H4 (cell line): ENCODE results near the gene NGEF. TPM values are rescaled to one million over a fixed set of nuclear protein-coding genes. Genes with fewer than 3 reads are reported as not detected.

ENCODE experiments used
- DNase-seq: peaks from one replicate; pipeline ENCODE4 v3.0.0-alpha.2; 2015; ENCODE audit warnings: low spot score
- total RNA-seq: library from RNA; depleted of rRNA; stranded (reverse); fragments of >200 nt; shearing (Covaris generic); gene quantifications from 2 replicates; pipeline ENCODE4 v1.2.3, GENCODE V29; 2014

Gene NGEF
- total RNA-seq, 1 experiment from 2014 or later: 3.3 TPM

GRCh38 chr2:232971744-232972143, 41.3 kb downstream of the NGEF start:
- no peak for DNase-seq

- DNase-seq: no peak
These were observed 43.0 kb downstream of the NGEF start for GRCh38 chr2:232970051-232970450.

- DNase-seq: no peak
These were observed 45.6 kb downstream of the NGEF start for GRCh38 chr2:232967474-232967873.

- DNase-seq: no peak
These were observed 46.9 kb downstream of the NGEF start for GRCh38 chr2:232966122-232966521.

- DNase-seq: no peak
These were observed 49.1 kb downstream of the NGEF start for GRCh38 chr2:232963913-232964312.

- DNase-seq: no peak
These were observed 52.2 kb downstream of the NGEF start for GRCh38 chr2:232960862-232961261.

GRCh38 chr2:232959139-232959538, 53.9 kb downstream of the NGEF start:
- no peak for DNase-seq

- DNase-seq: no peak
These were observed 55.4 kb downstream of the NGEF start for GRCh38 chr2:232957657-232958090.

- DNase-seq: no peak
These were observed 57.2 kb downstream of the NGEF start for GRCh38 chr2:232955856-232956255.

GRCh38 chr2:232954691-232955090, 58.4 kb downstream of the NGEF start:
- DNase-seq: no peak

- no peak for DNase-seq
These were observed 61.2 kb downstream of the NGEF start for GRCh38 chr2:232951891-232952290.

- no peak for DNase-seq
These were observed 61.9 kb downstream of the NGEF start for GRCh38 chr2:232951181-232951580.

- no peak for DNase-seq
These were observed 62.3 kb downstream of the NGEF start for GRCh38 chr2:232950751-232951150.

GRCh38 chr2:232949016-232949415, 64.0 kb downstream of the NGEF start:
- no peak for DNase-seq

GRCh38 chr2:232942831-232943230, 70.2 kb downstream of the NGEF start:
- no peak for DNase-seq

- DNase-seq: no peak
These were observed 71.0 kb downstream of the NGEF start for GRCh38 chr2:232941912-232942594.

- no peak for DNase-seq
These were observed 71.7 kb downstream of the NGEF start for GRCh38 chr2:232941400-232941799.

- DNase-seq: no peak
These were observed 72.3 kb downstream of the NGEF start for GRCh38 chr2:232940724-232941123.

GRCh38 chr2:232937278-232937906, 75.7 kb downstream of the NGEF start:
- peak; percentile 26 for DNase-seq

- no peak for DNase-seq
These were observed 81.4 kb downstream of the NGEF start for GRCh38 chr2:232931636-232932035.

- no peak for DNase-seq
These were observed 83.0 kb downstream of the NGEF start for GRCh38 chr2:232930059-232930400.

GRCh38 chr2:232929303-232930058, 83.6 kb downstream of the NGEF start:
- DNase-seq: no peak
